ENCODE results near the gene CDON. TPM values are rescaled to one million over a fixed set of nuclear protein-coding genes. Genes with fewer than 3 reads are reported as not detected.

CDON gene
- total and polyA plus RNA-seq, 2 of the 13 experiments (the other 11 are each of a cell fraction or from before 2014, with no cell fraction given), result 9.6 to 12.8 TPM

GRCh38 chr11:125954123-125954944 is 108.3 kb downstream of the CDON start:
- no peaks in the 10 kb centered on the region for H3K27me3 ChIP-seq (ENCODE audit: control insufficient read depth in 1 of 2, insufficient read depth in 2 of 2, low read length in 2 of 2)
- in situ Hi-C loops (cut with HindIII; ENCODE audit: extremely low pct_ligation_motif_present, low pct_unique_long_range_greater_than_20kb), result no loop called here
- FAIRE-seq (no peak), ATAC-seq (no peak), DNase-seq (ENCODE audit: low spot score) (no peak)
- H2AFZ ChIP-seq (ENCODE audit: low read length), result no peak overlapping the region
- no peak for TF ChIP-seq ZNF549 (CRISPR knock-in tag; IDR thresholded peaks at IDR 0.05)
- no peak for TF ChIP-seq ZNF749 (CRISPR knock-in tag; IDR thresholded peaks at IDR 0.05; ENCODE audit: borderline replicate concordance)
- no peak for TF ChIP-seq CENPT (CRISPR knock-in tag; IDR thresholded peaks at IDR 0.05; ENCODE audit: low read depth)
- no peak for TF ChIP-seq EZH2 (conservative IDR thresholded peaks at IDR 0.05; ENCODE audit: low read depth, low read length)
- no peak for TF ChIP-seq FOXA3 (CRISPR knock-in tag; IDR thresholded peaks at IDR 0.05)
- no peak for TF ChIP-seq ZNF598 (CRISPR knock-in tag; IDR thresholded peaks at IDR 0.05; ENCODE audit: borderline replicate concordance)
- no peak for TF ChIP-seq ZNF362 (CRISPR knock-in tag; IDR thresholded peaks at IDR 0.05; ENCODE audit: borderline replicate concordance)
- no peak for TF ChIP-seq RFX1 (IDR thresholded peaks at IDR 0.05)
- TF ChIP-seq ZNF446 (CRISPR knock-in tag; IDR thresholded peaks at IDR 0.05), result no peak
- TF ChIP-seq ZNF563 (CRISPR knock-in tag; IDR thresholded peaks at IDR 0.05), result no peak
- TF ChIP-seq SUZ12 (IDR thresholded peaks at IDR 0.05; ENCODE audit: low read depth, low read length), result no peak
- TF ChIP-seq ZMYM2 (CRISPR knock-in tag; IDR thresholded peaks at IDR 0.05), result no peak
- no peak for TF ChIP-seq NBN (conservative IDR thresholded peaks at IDR 0.05)
- TF ChIP-seq ZNF317 (CRISPR knock-in tag; IDR thresholded peaks at IDR 0.05), result no peak
- TF ChIP-seq SNAPC2 (CRISPR knock-in tag; IDR thresholded peaks at IDR 0.05), result no peak
- no peaks in the 10 kb centered on the region for H4K20me1 ChIP-seq (ENCODE audit: insufficient read depth, low read length)
- ChIA-PET POLR2A (no interaction called here), CTCF (ENCODE audit: low intra/inter-chr PET ratio, low total read pairs) (no interaction called here)
- no peak overlapping the region for H3K4me2 ChIP-seq (ENCODE audit: low read depth, low read length)
- peaks cover 0 to 16% of the 10 kb centered on the region in 2 experiments; a peak in 1 of 5 replicates for H3K36me3 ChIP-seq (replicated peaks in 1 of 2; ENCODE audit: control insufficient read depth in 1 of 2, insufficient read depth in 2 of 2, low read length in 2 of 2)
- WGBS (ENCODE audit: low lambda C conversion rate), result 97% methylated on average over 14 of the region's 21 CpGs
- BruUV-seq (replicated peaks), result no TSS peak
- H3K27ac ChIP-seq (ENCODE audit: extremely low read length, insufficient read depth, low read length), result no peak overlapping the region
- H3K79me2 ChIP-seq (ENCODE audit: insufficient read depth, low read length), result no peaks in the 10 kb centered on the region
- intact Hi-C loops (cut with micrococcal nuclease; ENCODE audit: unreplicated experiment), result no loop called here
- peaks cover 9% of the 10 kb centered on the region for H3K4me1 ChIP-seq (ENCODE audit: insufficient read depth, low read length)
- no peaks in the 10 kb centered on the region for H3K9me3 ChIP-seq (ENCODE audit: low read length)
- no peak overlapping the region for H3K4me3 ChIP-seq (replicated peaks in 1 of 3; ENCODE audit: insufficient read depth in 1 of 3, low read depth in 2 of 3, low read length in 3 of 3)
- H3K9ac ChIP-seq (ENCODE audit: insufficient read depth, low read depth, low read length), result no peak overlapping the region

Data from HepG2 (cell line).